Mesendoderm (in vitro differentiated cells): ENCODE results near the gene COL6A2.

ENCODE experiments used
- DNase-seq: peaks from one replicate; pipeline ENCODE4 v3.0.0; 2013
- H2AK5ac ChIP-seq: 2 replicates; pipeline ENCODE4 v1.6.1; 2013; ENCODE audit warnings: low read length, inconsistent platforms
- H2BK120ac ChIP-seq: 2 replicates; pipeline ENCODE4 v1.6.1; 2013; ENCODE audit warnings: low read depth, mild to moderate bottlenecking, low read length, moderate library complexity, mixed read lengths
- H2BK15ac ChIP-seq: replicated peaks from 2 replicates; pipeline ENCODE4 v1.6.1; 2013; ENCODE audit warnings: low read depth, mild to moderate bottlenecking, moderate library complexity
- H2BK5ac ChIP-seq: 2 replicates; pipeline ENCODE4 v1.6.1; 2013; ENCODE audit warnings: low read length, inconsistent platforms
- H3K18ac ChIP-seq: 2 replicates; pipeline ENCODE4 v1.6.1; 2013; ENCODE audit warnings: mild to moderate bottlenecking, low read length, mixed read lengths
- H3K23ac ChIP-seq: one replicate; pipeline ENCODE4 v1.6.1; 2013; ENCODE audit warnings: low read length
- H3K27ac ChIP-seq: 2 replicates; pipeline ENCODE4 v1.5.1; 2013; ENCODE audit warnings: low read depth, mild to moderate bottlenecking, inconsistent platforms, low read length, moderate library complexity
- H3K27me3 ChIP-seq: 2 replicates; pipeline ENCODE4 v1.6.1; 2013; ENCODE audit warnings: low read length, control low read depth, mild to moderate bottlenecking, inconsistent platforms; ENCODE audit not compliant: insufficient read depth, poor library complexity
- H3K36me3 ChIP-seq: 2 replicates; pipeline ENCODE4 v1.6.1; 2013; ENCODE audit warnings: low read length, inconsistent platforms; ENCODE audit not compliant: control insufficient read depth, insufficient read depth
- H3K4ac ChIP-seq: one replicate; pipeline ENCODE4 v1.6.1; 2013; ENCODE audit warnings: low read depth, mild to moderate bottlenecking, low read length, moderate library complexity
- H3K4me1 ChIP-seq: 2 replicates; pipeline ENCODE4 v1.6.1; 2013; ENCODE audit warnings: low read depth, low read length, inconsistent platforms; ENCODE audit not compliant: control insufficient read depth
- H3K4me2 ChIP-seq: 2 replicates; pipeline ENCODE4 v1.6.1; 2013; ENCODE audit warnings: low read length
- H3K4me3 ChIP-seq: 2 replicates; pipeline ENCODE4 v1.5.1; 2013; ENCODE audit warnings: mild to moderate bottlenecking, low read length
- H3K56ac ChIP-seq: one replicate; pipeline ENCODE4 v1.6.1; 2013; ENCODE audit warnings: low read length
- H3K79me1 ChIP-seq: 2 replicates; pipeline ENCODE4 v1.6.1; 2013; ENCODE audit warnings: low read length, inconsistent platforms
- H3K79me2 ChIP-seq: 2 replicates; pipeline ENCODE4 v1.6.1; 2013; ENCODE audit warnings: mild to moderate bottlenecking, low read length; ENCODE audit not compliant: control insufficient read depth, insufficient read depth
- H3K9ac ChIP-seq: 2 replicates; pipeline ENCODE4 v1.6.1; 2013; ENCODE audit warnings: low read length, inconsistent platforms
- H4K5ac ChIP-seq: one replicate; pipeline ENCODE4 v1.6.1; 2013; ENCODE audit warnings: low read length
- H4K8ac ChIP-seq: one replicate; pipeline ENCODE4 v1.6.1; 2013; ENCODE audit warnings: low read depth, mild to moderate bottlenecking, control low read depth, low read length, moderate library complexity
- WGBS: extraction: QIAGEN DNeasy Blood & Tissue Kit; methylation state at CpG from one replicate; pipeline ENCODE4 v1.1.7; 2013; ENCODE audit warnings: low lambda C conversion rate, missing lambda C conversion rate; ENCODE audit not compliant: insufficient coverage; ENCODE audit errors: extremely low coverage; 5-methylcytosine and 5-hydroxymethylcytosine counted together

COL6A2 gene

DNA sequence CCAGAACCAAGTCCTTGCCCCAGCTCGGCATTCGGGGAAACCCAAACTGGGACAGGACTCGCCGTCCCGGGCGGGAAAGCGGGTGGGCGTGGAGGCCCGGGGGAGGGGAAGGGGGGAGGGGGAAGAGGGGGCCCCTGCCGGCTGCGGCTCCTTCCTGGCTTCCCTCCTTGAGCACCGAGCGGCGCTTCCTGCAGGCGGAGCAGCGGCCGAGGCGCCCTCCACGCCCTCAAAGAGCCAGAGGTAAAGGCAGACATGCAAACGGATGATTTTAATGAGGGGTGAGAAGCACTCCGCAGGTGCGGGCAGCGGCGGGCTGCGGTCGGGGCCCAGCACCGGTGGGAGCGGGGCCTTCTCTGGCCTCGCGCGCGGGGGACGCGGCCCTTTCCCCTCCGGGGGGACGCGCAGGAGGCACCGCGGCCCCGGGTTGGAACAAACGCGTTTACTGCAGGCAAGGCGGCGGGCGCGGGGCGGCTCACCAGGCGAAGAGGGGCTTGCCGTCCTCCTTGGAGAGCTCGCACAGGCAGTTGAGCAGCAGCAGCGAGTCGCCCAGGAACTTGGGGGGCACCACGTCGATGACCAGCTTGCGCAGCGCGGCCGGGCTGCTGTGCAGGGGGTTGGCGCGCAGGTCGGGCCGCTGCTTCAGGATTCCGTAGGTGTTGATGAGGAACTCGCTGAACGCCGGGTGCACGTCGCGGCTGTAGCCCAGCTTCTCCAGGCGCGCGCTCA is 63.2 kb downstream of the COL6A2 start:
- Histone ChIP-seq H2BK15ac (no peak overlapping the region), H3K18ac (no peak overlapping the region), H2BK5ac (no peak overlapping the region), H3K36me3 (no peaks in the 10 kb centered on the region), H3K27ac (no peak overlapping the region), H2BK120ac (no peak overlapping the region), H4K5ac (no peak overlapping the region), H4K8ac (no peak overlapping the region), H3K4me1 (no peaks in the 10 kb centered on the region), H3K4ac (no peak overlapping the region), H2AK5ac (no peak overlapping the region), H3K27me3 (no peaks in the 10 kb centered on the region), H3K79me2 (no peaks in the 10 kb centered on the region), H3K23ac (no peak overlapping the region), H3K4me3 (no peak overlapping the region), H3K9ac (no peak overlapping the region), H3K4me2 (no peak overlapping the region), H3K56ac (no peak overlapping the region), H3K79me1 (no peaks in the 10 kb centered on the region)
- no peak for DNase-seq
- WGBS = no CpG with 5 or more reads among the region's 72 CpGs

DNA sequence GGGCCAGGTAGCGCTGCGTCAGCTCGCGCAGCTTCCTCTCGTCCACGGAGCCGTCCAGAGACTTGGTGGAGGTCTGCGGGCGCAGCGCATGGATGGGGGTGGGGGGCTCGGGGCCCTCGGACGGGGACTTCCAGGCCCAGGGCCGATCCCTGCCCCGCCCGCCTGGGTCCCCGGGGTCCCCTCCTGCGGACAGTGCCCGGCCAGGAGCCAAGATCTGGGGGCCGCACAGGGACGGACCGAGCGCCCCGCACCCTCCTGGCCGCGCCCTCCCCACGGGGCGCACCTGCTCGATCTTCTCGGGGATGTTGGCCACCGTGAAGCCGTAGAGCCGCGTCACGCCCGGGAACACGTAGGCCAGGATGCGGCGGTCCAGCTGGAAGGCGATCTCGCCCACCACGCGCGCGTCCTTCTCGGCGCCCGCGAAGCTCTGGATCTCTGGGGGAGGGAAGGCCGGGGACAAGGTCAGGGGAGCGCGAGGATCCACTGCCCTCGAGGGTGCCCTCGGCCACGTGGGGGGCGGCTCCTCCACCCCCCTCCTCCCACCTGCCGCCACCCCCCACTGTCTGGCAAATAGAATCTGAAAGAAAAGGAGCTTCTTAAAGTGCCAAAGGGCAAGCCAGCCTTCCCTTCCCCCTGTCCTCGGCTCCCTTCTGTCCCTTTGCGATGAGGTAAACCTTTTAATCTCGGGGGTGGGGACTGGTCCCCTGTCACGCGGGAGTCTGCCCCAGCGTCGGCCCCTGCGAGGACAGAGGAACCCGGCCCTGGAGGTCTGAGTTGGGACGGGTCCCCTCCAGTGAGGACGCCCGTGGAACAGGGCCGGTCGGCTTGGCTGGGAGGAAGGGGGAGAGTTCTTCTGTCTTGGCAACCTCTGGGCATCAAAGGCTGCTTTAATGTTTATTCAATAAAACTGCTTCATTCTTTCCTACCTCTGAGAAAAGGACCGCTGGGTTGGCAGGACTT is 64.0 kb downstream of the COL6A2 start:
- no peaks in the 10 kb centered on the region for H3K4me1 ChIP-seq
- no peak overlapping the region for H3K4me2 ChIP-seq
- no CpG with 5 or more reads among the region's 72 CpGs for WGBS
- H3K18ac ChIP-seq = no peak overlapping the region
- no peak overlapping the region for H4K5ac ChIP-seq
- no peaks in the 10 kb centered on the region for H3K27me3 ChIP-seq
- H2BK5ac ChIP-seq = no peak overlapping the region
- H3K4ac ChIP-seq = no peak overlapping the region
- DNase-seq = no peak
- H3K9ac ChIP-seq = no peak overlapping the region
- H3K4me3 ChIP-seq = no peak overlapping the region
- no peak overlapping the region for H2AK5ac ChIP-seq
- no peak overlapping the region for H3K27ac ChIP-seq
- no peaks in the 10 kb centered on the region for H3K79me1 ChIP-seq
- no peak overlapping the region for H2BK15ac ChIP-seq
- H3K23ac ChIP-seq = no peak overlapping the region
- H3K79me2 ChIP-seq = no peaks in the 10 kb centered on the region
- no peak overlapping the region for H2BK120ac ChIP-seq
- H4K8ac ChIP-seq = no peak overlapping the region
- no peaks in the 10 kb centered on the region for H3K36me3 ChIP-seq
- no peak overlapping the region for H3K56ac ChIP-seq

DNA sequence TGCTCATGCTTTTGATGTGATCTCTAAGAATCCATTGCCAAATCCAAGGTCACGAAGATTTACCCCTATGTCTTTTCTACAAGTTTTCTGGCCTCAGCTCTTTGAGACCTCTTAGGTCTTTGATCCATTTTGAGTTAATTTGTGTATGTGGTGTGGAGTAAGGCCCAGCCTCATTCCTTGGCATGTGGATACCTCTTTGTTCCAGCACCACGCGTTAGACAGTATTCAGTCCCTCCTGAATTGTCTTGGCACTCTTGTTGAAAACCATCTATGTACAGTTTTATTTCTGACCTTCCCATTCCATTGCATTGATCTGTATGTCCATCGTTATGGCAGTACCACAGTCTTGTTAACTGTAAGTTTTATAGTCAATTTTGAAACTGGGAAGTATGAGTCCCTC is 65.5 kb downstream of the COL6A2 start:
- Histone ChIP-seq H3K27ac (no peak overlapping the region), H4K5ac (no peak overlapping the region), H2BK5ac (no peak overlapping the region), H3K79me2 (no peaks in the 10 kb centered on the region), H3K4me3 (no peak overlapping the region), H3K27me3 (no peaks in the 10 kb centered on the region), H3K18ac (no peak overlapping the region), H3K9ac (no peak overlapping the region), H3K23ac (no peak overlapping the region), H3K79me1 (no peaks in the 10 kb centered on the region), H4K8ac (no peak overlapping the region), H2BK120ac (no peak overlapping the region), H3K4me1 (no peaks in the 10 kb centered on the region), H2AK5ac (no peak overlapping the region), H3K36me3 (no peaks in the 10 kb centered on the region), H3K4ac (no peak overlapping the region), H3K4me2 (no peak overlapping the region), H2BK15ac (no peak overlapping the region), H3K56ac (no peak overlapping the region)
- WGBS = no CpG with 5 or more reads among the region's 4 CpGs
- no peak for DNase-seq

DNA sequence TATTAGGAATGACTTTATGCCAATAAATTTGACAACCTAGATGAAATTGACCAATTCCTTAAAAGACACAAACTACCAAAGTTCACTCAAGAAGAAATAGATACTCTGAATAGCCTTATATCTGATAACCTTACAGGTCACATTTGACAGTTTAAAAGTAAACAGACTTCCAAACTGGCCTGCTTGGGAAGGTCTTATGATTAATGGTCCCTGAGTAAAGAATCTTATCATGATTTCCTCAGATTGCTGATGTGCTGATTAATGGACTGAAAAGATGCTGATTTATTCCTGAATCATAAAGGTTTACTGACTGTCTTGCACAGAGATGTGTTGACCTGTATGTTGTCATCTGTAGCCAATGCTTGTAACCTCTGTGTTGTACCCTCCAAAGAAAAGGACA is 67.2 kb downstream of the COL6A2 start:
- Histone ChIP-seq H3K79me1 (no peaks in the 10 kb centered on the region), H2AK5ac (no peak overlapping the region), H3K4me2 (no peak overlapping the region), H4K8ac (no peak overlapping the region), H3K18ac (no peak overlapping the region), H2BK15ac (no peak overlapping the region), H3K56ac (no peak overlapping the region), H3K36me3 (no peaks in the 10 kb centered on the region), H3K9ac (no peak overlapping the region), H3K27ac (no peak overlapping the region), H2BK120ac (no peak overlapping the region), H3K79me2 (no peaks in the 10 kb centered on the region), H2BK5ac (no peak overlapping the region), H3K4ac (no peak overlapping the region), H4K5ac (no peak overlapping the region), H3K4me3 (no peak overlapping the region), H3K4me1 (no peaks in the 10 kb centered on the region), H3K23ac (no peak overlapping the region), H3K27me3 (no peaks in the 10 kb centered on the region)
- DNase-seq = no peak

DNA sequence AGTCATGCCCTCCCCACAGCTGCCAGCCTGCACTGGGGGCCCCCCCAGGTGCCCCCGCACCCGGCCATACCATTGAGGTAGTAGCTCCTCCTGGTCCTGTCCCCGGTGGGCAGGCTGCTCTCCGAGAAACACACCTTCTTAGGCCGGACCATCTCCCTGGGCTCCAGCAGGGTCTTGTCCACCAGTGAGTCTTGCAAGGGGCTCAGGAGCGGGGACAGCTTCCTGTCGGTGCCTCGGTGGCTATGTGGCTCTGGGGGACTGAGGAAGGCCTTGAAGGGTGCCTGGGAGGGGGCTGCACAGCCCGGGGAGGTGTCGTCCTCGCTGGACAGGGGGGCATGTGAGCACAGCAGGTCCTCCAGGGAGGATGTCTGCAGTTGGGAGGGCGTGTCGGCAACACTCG is 70.3 kb downstream of the COL6A2 start:
- DNase-seq = no peak
- no peak overlapping the region for H2AK5ac ChIP-seq
- H3K4ac ChIP-seq = no peak overlapping the region
- H3K27ac ChIP-seq = no peak overlapping the region
- peaks cover 6% of the 10 kb centered on the region for H3K79me1 ChIP-seq
- no CpG with 5 or more reads among the region's 14 CpGs for WGBS
- no peak overlapping the region for H3K18ac ChIP-seq
- H3K27me3 ChIP-seq = no peaks in the 10 kb centered on the region
- no peak overlapping the region for H3K4me2 ChIP-seq
- no peak overlapping the region for H3K23ac ChIP-seq
- H3K79me2 ChIP-seq = no peaks in the 10 kb centered on the region
- no peak overlapping the region for H4K8ac ChIP-seq
- H2BK5ac ChIP-seq = no peak overlapping the region
- H3K4me3 ChIP-seq = no peak overlapping the region
- no peak overlapping the region for H2BK120ac ChIP-seq
- no peaks in the 10 kb centered on the region for H3K36me3 ChIP-seq
- no peak overlapping the region for H4K5ac ChIP-seq
- H2BK15ac ChIP-seq = no peak overlapping the region
- no peak overlapping the region for H3K56ac ChIP-seq
- H3K4me1 ChIP-seq = no peaks in the 10 kb centered on the region
- H3K9ac ChIP-seq = no peak overlapping the region
